ENCODE results near the gene POMT1. TPM values are rescaled to one million over a fixed set of nuclear protein-coding genes. Genes with fewer than 3 reads are reported as not detected.

The POMT1 gene
- total and polyA plus RNA-seq, 2 of the 8 experiments (the other 6 are each of a cell fraction or from before 2014, with no cell fraction given), result 22.3 to 33.2 TPM

DNA sequence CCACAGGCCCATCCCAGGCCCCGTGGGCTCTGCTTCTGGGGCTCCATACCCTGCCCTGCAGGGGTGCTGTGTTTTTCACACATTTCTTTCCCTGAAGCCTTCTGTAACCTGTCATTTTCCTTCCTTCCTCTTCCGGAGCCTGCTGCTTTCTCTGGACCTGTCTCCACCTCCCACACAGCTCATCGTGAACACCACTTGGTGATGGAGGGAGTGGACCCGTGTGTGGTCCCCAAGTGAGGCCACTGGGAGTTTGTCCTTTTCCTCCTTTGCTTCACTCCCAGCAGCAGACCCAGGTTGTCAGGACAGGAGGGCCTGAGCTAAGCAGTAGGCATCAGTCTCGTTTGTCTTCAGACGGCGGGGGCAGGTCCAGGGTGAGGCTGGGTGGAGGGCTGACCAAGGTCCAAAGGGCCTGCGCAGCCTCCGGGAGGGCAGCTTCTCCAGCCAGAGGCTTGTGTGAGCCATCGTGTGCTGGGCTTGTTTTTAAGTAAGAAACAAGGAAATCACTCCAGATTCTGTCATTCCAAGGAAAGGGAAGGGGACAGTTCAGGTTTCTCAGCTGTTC is 5.8 kb upstream of the POMT1 start:
- Histone ChIP-seq H2BK120ac (replicated peaks; ENCODE audit: low read depth, low read length) (no peak overlapping the region), H3K23ac (ENCODE audit: insufficient read length) (no peak overlapping the region), H4K91ac (replicated peaks; ENCODE audit: insufficient read length, low read length) (no peak overlapping the region), H3K9me3 (ENCODE audit: insufficient read depth in 2 of 2, low read depth in 1 of 2, low read length in 1 of 2) (no peaks in the 10 kb centered on the region), H3K79me1 (ENCODE audit: low read depth, low read length) (peaks cover 2% of the 10 kb centered on the region), H3K27ac (ENCODE audit: low read depth, low read length) (no peak overlapping the region), H2AFZ (ENCODE audit: low read length) (no peak overlapping the region), H3K14ac (ENCODE audit: insufficient read length) (no peak overlapping the region), H2BK15ac (ENCODE audit: low read length) (no peak overlapping the region), H3K9ac (replicated peaks in 1 of 4; ENCODE audit: extremely low read depth in 1 of 4, low read depth in 3 of 4, low read length in 3 of 4) (no peak overlapping the region; a peak in 1 of 7 replicates), H2BK20ac (ENCODE audit: low read length) (no peak overlapping the region), H2AK5ac (ENCODE audit: low read depth, low read length) (no peak overlapping the region), H3K18ac (ENCODE audit: extremely low read depth, low read length) (no peak overlapping the region), H3K4ac (replicated peaks; ENCODE audit: insufficient read length, low read depth, low read length) (no peak overlapping the region), H3K23me2 (ENCODE audit: low read depth, low read length) (no peaks in the 10 kb centered on the region), H4K8ac (ENCODE audit: extremely low read depth, insufficient read depth, low read length) (peak overlapping the region; percentile 74), H3K36me3 (ENCODE audit: control insufficient read depth in 2 of 4, insufficient read depth in 4 of 4, low read length in 3 of 4) (peaks cover 54 to 72% (median 68%) of the 10 kb centered on the region in 4 experiments), H3K4me2 (ENCODE audit: insufficient read depth in 1 of 2, low read depth in 2 of 2, low read length in 2 of 2) (no peak overlapping the region), H4K5ac (ENCODE audit: insufficient read length, low read depth, low read length) (no peak overlapping the region), H2BK5ac (ENCODE audit: low read depth, low read length) (no peak overlapping the region), H3K56ac (replicated peaks; ENCODE audit: insufficient read length, low read depth, low read length) (no peak overlapping the region), H3K4me1 (replicated peaks in 1 of 4; ENCODE audit: control insufficient read depth in 3 of 4, insufficient read depth in 4 of 4, low read length in 3 of 4) (no peaks in the 10 kb centered on the region), H4K20me1 (replicated peaks in 1 of 2; ENCODE audit: control insufficient read depth in 1 of 2, insufficient read depth in 2 of 2, low read length in 2 of 2) (peaks cover 5 to 19% of the 10 kb centered on the region in 2 experiments), H3K27me3 (replicated peaks in 1 of 4; ENCODE audit: control insufficient read depth in 3 of 4, extremely low read depth in 1 of 4, insufficient read depth in 3 of 4, low read length in 3 of 4) (no peaks in the 10 kb centered on the region), H2BK12ac (ENCODE audit: low read depth, low read length) (no peak overlapping the region), H3K79me2 (ENCODE audit: control insufficient read depth in 1 of 2, insufficient read depth in 2 of 2, low read length in 2 of 2) (no peaks in the 10 kb centered on the region; a peak in 1 of 4 replicates), H3K4me3 (ENCODE audit: extremely low read depth in 1 of 4, insufficient read depth in 2 of 4, low read depth in 3 of 4, low read length in 4 of 4) (no peak overlapping the region)
- WGBS, 2 experiments (ENCODE audit: extremely low coverage in 1 of 2, insufficient coverage in 1 of 2, insufficient read length in 1 of 2, insufficient replicate concordance in 2 of 2, low coverage in 1 of 2, low lambda C conversion rate in 2 of 2, missing lambda C conversion rate in 1 of 2), result 90% methylated on average over 9 of the region's 10 CpGs; no CpG with 5 or more reads in 1 of the 2 experiments
- ChIA-PET POLR2A (ENCODE audit: partially characterized antibody) (interaction anchor here (0.5 to 1.4 kb wide), 4 partner anchors 12 to 34 kb away, joined by 3 to 6 read pairs (median 3); partner anchors contain the start of gene UCK1), CTCF (ENCODE audit: partially characterized antibody) (interaction anchor here (0.7 to 3.0 kb wide), 9 partner anchors 9 to 90 kb away, joined by 3 to 14 read pairs (median 4); no protein-coding TSS in a partner anchor)
- FAIRE-seq, result no peak
- no peak for DNase-seq (ENCODE audit: low read depth in 1 of 2, low spot score in 2 of 2)
- TF ChIP-seq CHD1 (IDR thresholded peaks at IDR 0.05; ENCODE audit: low read depth, low read length) (no peak), MAFK (IDR thresholded peaks at IDR 0.05; ENCODE audit: low read depth, low read length) (no peak), JUN (IDR thresholded peaks at IDR 0.05; ENCODE audit: low read depth, low read length) (no peak), FOSL1 (IDR thresholded peaks at IDR 0.05; ENCODE audit: insufficient read depth, low read depth, low read length) (no peak), YY1 (IDR thresholded peaks at IDR 0.05; ENCODE audit: low read depth, low read length) (no peak), SIX5 (IDR thresholded peaks at IDR 0.05; ENCODE audit: low read depth, low read length) (no peak), TBP (IDR thresholded peaks at IDR 0.05; ENCODE audit: low read depth, low read length) (no peak), TAF7 (optimal IDR thresholded peaks at IDR 0.05; ENCODE audit: borderline replicate concordance, low read depth, low read length) (no peak), BCL11A (IDR thresholded peaks at IDR 0.05; ENCODE audit: low read depth in 2 of 2, low read length in 2 of 2) (no peak), CHD2 (IDR thresholded peaks at IDR 0.05; ENCODE audit: low read length) (no peak), SAP30 (IDR thresholded peaks at IDR 0.05; ENCODE audit: insufficient read depth, insufficient replicate concordance, low read length) (no peak), BRCA1 (IDR thresholded peaks at IDR 0.05; ENCODE audit: low read depth, low read length) (no peak)
- TF ChIP-seq, protein P1, sequence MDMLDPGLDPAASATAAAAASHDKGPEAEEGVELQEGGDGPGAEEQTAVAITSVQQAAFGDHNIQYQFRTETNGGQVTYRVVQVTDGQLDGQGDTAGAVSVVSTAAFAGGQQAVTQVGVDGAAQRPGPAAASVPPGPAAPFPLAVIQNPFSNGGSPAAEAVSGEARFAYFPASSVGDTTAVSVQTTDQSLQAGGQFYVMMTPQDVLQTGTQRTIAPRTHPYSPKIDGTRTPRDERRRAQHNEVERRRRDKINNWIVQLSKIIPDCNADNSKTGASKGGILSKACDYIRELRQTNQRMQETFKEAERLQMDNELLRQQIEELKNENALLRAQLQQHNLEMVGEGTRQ (IDR thresholded peaks at IDR 0.05; ENCODE audit: low read length), result no peak
